Measurements from ENCODE around the gene FBXW11. TPM values are rescaled to one million over a fixed set of nuclear protein-coding genes. Genes with fewer than 3 reads are reported as not detected.

FBXW11 gene
- total RNA-seq, 1 experiment from 2014 or later = 85.3 TPM

DNA sequence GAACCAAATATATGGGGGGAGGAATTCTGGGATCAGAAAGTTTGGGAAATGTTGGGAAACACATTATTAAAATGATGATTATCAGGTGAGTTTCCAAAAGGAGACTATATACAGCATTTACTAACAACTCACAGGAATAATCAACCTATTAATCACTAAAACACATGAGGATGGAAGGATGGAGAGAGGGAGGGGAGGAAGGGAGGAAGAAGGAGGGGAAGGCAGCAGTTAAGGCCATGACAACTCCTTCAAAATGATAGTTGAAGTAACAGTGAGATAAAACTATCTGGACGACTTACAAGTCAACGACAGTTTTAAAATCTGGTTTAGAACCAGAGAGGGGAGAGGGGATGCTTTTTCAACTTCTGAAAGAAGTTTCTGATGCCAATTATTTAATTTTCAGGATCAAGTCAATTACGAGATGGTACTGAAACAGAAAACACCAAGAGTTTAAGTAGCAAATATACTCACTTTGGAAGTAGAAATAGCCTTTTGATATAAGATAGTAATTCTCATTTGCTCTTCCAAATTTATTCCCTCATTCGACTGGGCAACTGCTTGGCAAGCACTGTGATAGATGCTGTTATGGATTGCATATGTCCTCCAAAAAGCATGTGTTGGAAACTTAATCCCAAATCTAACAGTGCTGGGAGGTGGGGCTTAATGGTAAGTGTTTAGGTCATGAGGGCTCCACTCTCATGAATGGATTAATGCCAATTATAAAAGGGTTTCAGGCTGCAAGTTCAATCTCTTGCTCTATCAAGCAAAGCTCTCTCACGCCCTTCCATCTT is 30.4 kb downstream of the FBXW11 start:
- no CpG with 5 or more reads among the region's 5 CpGs for WGBS (ENCODE audit: extremely low coverage, insufficient read length, low lambda C conversion rate)
- no peak overlapping the region for H3K4me2 ChIP-seq (ENCODE audit: insufficient read depth, insufficient read length, low read length)
- H4K20me1 ChIP-seq (ENCODE audit: control insufficient read depth, insufficient read depth, insufficient read length) = no peaks in the 10 kb centered on the region
- H2BK5ac ChIP-seq (ENCODE audit: insufficient read length, low read length) = no peak overlapping the region
- no peaks in the 10 kb centered on the region for H3K79me1 ChIP-seq (ENCODE audit: insufficient read depth, low read depth, low read length, poor library complexity, severe bottlenecking)
- H3K14ac ChIP-seq (ENCODE audit: insufficient read depth, low read length) = no peak overlapping the region
- no peaks in the 10 kb centered on the region for H3K23me2 ChIP-seq (ENCODE audit: insufficient read length, low read depth, low read length, poor library complexity, severe bottlenecking)
- peaks cover 17% of the 10 kb centered on the region for H3K4me1 ChIP-seq (ENCODE audit: insufficient read depth, low read length)
- no peak overlapping the region for H4K5ac ChIP-seq (ENCODE audit: insufficient read length, low read depth, low read length)
- no peak for DNase-seq
- no peak overlapping the region for H2AK5ac ChIP-seq (ENCODE audit: insufficient read length, low read length)
- no peak overlapping the region for H2BK15ac ChIP-seq (ENCODE audit: low read depth, low read length)
- H3K56ac ChIP-seq (ENCODE audit: insufficient read length, low read depth, low read length) = no peak overlapping the region
- no peak overlapping the region for H3K23ac ChIP-seq (ENCODE audit: insufficient read length, low read depth, low read length)
- H3K9me3 ChIP-seq (ENCODE audit: control insufficient read depth, low read depth, low read length) = no peaks in the 10 kb centered on the region
- H4K91ac ChIP-seq (ENCODE audit: insufficient read length, low read depth, low read length) = no peak overlapping the region
- no peak overlapping the region; a peak in 1 of 5 replicates for H3K4me3 Mint-ChIP-seq
- peaks cover 61 to 75% of the 10 kb centered on the region in 2 experiments for H3K4me1 Mint-ChIP-seq
- no peak overlapping the region for H3K27ac ChIP-seq (ENCODE audit: insufficient read length, low read depth, low read length)
- H3K36me3 Mint-ChIP-seq (ENCODE audit: insufficient read depth in 1 of 3, low read depth in 3 of 3) = peaks cover 9 to 21% (median 14%) of the 10 kb centered on the region in 3 experiments
- no peak overlapping the region for H2BK20ac ChIP-seq (ENCODE audit: low read depth, low read length, poor library complexity, severe bottlenecking)
- no peak overlapping the region for H3K18ac ChIP-seq (ENCODE audit: insufficient read length, low read depth, low read length)
- peaks cover 53% of the 10 kb centered on the region; the same call in 1 of the 2 replicates for H3K79me2 ChIP-seq (ENCODE audit: insufficient read depth, low read length)
- H3K27me3 Mint-ChIP-seq (ENCODE audit: low read depth) = no peaks in the 10 kb centered on the region
- TF ChIP-seq, protein P1, sequence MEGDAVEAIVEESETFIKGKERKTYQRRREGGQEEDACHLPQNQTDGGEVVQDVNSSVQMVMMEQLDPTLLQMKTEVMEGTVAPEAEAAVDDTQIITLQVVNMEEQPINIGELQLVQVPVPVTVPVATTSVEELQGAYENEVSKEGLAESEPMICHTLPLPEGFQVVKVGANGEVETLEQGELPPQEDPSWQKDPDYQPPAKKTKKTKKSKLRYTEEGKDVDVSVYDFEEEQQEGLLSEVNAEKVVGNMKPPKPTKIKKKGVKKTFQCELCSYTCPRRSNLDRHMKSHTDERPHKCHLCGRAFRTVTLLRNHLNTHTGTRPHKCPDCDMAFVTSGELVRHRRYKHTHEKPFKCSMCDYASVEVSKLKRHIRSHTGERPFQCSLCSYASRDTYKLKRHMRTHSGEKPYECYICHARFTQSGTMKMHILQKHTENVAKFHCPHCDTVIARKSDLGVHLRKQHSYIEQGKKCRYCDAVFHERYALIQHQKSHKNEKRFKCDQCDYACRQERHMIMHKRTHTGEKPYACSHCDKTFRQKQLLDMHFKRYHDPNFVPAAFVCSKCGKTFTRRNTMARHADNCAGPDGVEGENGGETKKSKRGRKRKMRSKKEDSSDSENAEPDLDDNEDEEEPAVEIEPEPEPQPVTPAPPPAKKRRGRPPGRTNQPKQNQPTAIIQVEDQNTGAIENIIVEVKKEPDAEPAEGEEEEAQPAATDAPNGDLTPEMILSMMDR (conservative IDR thresholded peaks at IDR 0.05) = no peak
- no peak overlapping the region for H3K4ac ChIP-seq (ENCODE audit: low read depth, low read length)
- H3T11ph ChIP-seq (ENCODE audit: low read length) = no peak overlapping the region
- peaks cover 8 to 11% of the 10 kb centered on the region in 2 experiments for H3K9me3 Mint-ChIP-seq
- H3K27ac Mint-ChIP-seq = peak overlapping the region; percentile 53 to 92 (median 82); a peak in 6 of 7 replicates
- no peak overlapping the region for H3K9ac ChIP-seq (ENCODE audit: extremely low read depth, insufficient read length, low read length)
- H2BK12ac ChIP-seq (ENCODE audit: insufficient read length, low read depth, low read length) = no peak overlapping the region
- H2BK120ac ChIP-seq (ENCODE audit: low read depth, low read length, poor library complexity, severe bottlenecking) = no peak overlapping the region
- no peak overlapping the region for H4K8ac ChIP-seq (replicated peaks; ENCODE audit: insufficient read length, low read depth, low read length)
- no peaks in the 10 kb centered on the region for H3K27me3 ChIP-seq (ENCODE audit: insufficient read depth, low read length)
- H2AFZ ChIP-seq (ENCODE audit: low read length) = no peak overlapping the region
